Esophagus (tissue), 2 donors: ENCODE data around the gene CACNA1B. TPM values are rescaled to one million over a fixed set of nuclear protein-coding genes. Genes with fewer than 3 reads are reported as not detected.
"Not testable (repeated sequence)": the region's sequence is repeated elsewhere in the genome, so short reads cannot be mapped to it uniquely, and the experiment has no call there.

Experiments
- H3K27ac ChIP-seq, 2 donors: one replicate each; pipeline ENCODE4 v1.5.1; 2013; ENCODE audit warnings: low read depth in 2 of 2, mild to moderate bottlenecking in 2 of 2, inconsistent platforms in 1 of 2, low read length in 1 of 2, moderate library complexity in 1 of 2
- H3K27me3 ChIP-seq, 2 donors: one replicate each; pipeline ENCODE4 v1.6.1; 2013; ENCODE audit warnings: low read length in 2 of 2, control low read depth in 1 of 2, mild to moderate bottlenecking in 1 of 2; ENCODE audit not compliant: insufficient read depth in 2 of 2, control insufficient read depth in 1 of 2
- H3K36me3 ChIP-seq, 2 donors: one replicate each; pipeline ENCODE4 v1.6.1; 2013; ENCODE audit warnings: low read length in 1 of 2; ENCODE audit not compliant: control insufficient read depth in 2 of 2, insufficient read depth in 2 of 2
- H3K4me1 ChIP-seq, 2 donors: one replicate each; pipeline ENCODE4 v1.6.1; 2013; ENCODE audit warnings: low read length in 1 of 2; ENCODE audit not compliant: control insufficient read depth in 2 of 2, insufficient read depth in 2 of 2
- H3K4me3 ChIP-seq, 2 donors: one replicate each; pipeline ENCODE4 v1.5.1; 2013; ENCODE audit warnings: low read length in 2 of 2, mild to moderate bottlenecking in 2 of 2, low read depth in 1 of 2, moderate library complexity in 1 of 2
- H3K9me3 ChIP-seq, 2 donors: one replicate each; pipeline ENCODE4 v1.6.1; 2013; ENCODE audit warnings: mild to moderate bottlenecking in 2 of 2, low read depth in 1 of 2, low read length in 1 of 2, moderate library complexity in 1 of 2; ENCODE audit not compliant: control insufficient read depth in 2 of 2, insufficient read depth in 1 of 2
- WGBS, 2 donors: extraction: QIAGEN DNeasy Blood & Tissue Kit; methylation state at CpG; one replicate each; pipeline ENCODE4 v1.1.7; 2013; 5-methylcytosine and 5-hydroxymethylcytosine counted together
- polyA plus RNA-seq, 2 donors: library from polyadenylated mRNA; stranded (reverse); fragments of 200-250 nt; gene quantifications; one replicate each; pipeline ENCODE4 v1.2.3, GENCODE V29; 2013
- donor health status: healthy with polysubstance abuse.
- donor health status: Bipolar disorder and iron deficiency.

The CACNA1B gene
- under 1 TPM; under 0.01 TPM for polyA plus RNA-seq

- Histone ChIP-seq H3K27me3 (peaks cover 0 to 14% of the 10 kb centered on the region in 2 donors), H3K9me3 (peaks cover 0 to 12% of the 10 kb centered on the region in 2 donors), H3K4me3 (peak within 1 kb of the TSS; percentile 20 to 34)
- H3K4me1 ChIP-seq, H3K36me3 ChIP-seq, H3K27ac ChIP-seq: not testable (repeated sequence)
- 7 to 12% methylated on average over 33 to 94 of the region's 95 CpGs for WGBS, 2 donors
Observed at GRCh38 chr9:137877506-137878122, at the start of gene CACNA1B. TSS of gene CACNA1B (plus strand) at chr9:137877782. CDS start at chr9:137877934, 152 bp downstream.

- 97% methylated on average over 20 of the region's 20 CpGs for WGBS, 2 donors
- H3K27me3 ChIP-seq = no peaks in the 10 kb centered on the region
- no peaks in the 10 kb centered on the region for H3K9me3 ChIP-seq
- H3K4me3 ChIP-seq = no peak overlapping the region
- no peak overlapping the region for H3K27ac ChIP-seq
- H3K4me1 ChIP-seq = no peaks in the 10 kb centered on the region
- H3K36me3 ChIP-seq = peaks cover 0 to 31% of the 10 kb centered on the region in 2 donors
Observed at GRCh38 chr9:137827908-137828526, 49.6 kb upstream of the CACNA1B start.

- H3K9me3 ChIP-seq = no peaks in the 10 kb centered on the region
- no peaks in the 10 kb centered on the region for H3K27me3 ChIP-seq
- H3K27ac ChIP-seq = no peak overlapping the region
- 86 to 88% methylated on average over 21 of the region's 21 CpGs for WGBS, 2 donors
- no peaks in the 10 kb centered on the region for H3K4me1 ChIP-seq
- H3K4me3 ChIP-seq = no peak overlapping the region
- peaks cover 0 to 38% of the 10 kb centered on the region in 2 donors for H3K36me3 ChIP-seq
Observed at GRCh38 chr9:137828527-137829259, 48.9 kb upstream of the CACNA1B start.

- H3K27me3 ChIP-seq = no peaks in the 10 kb centered on the region
- no peak overlapping the region for H3K4me3 ChIP-seq
- H3K4me1 ChIP-seq = no peaks in the 10 kb centered on the region
- WGBS, 2 donors = 93 to 94% methylated on average over 14 of the region's 14 CpGs
- H3K9me3 ChIP-seq = no peaks in the 10 kb centered on the region
- peaks cover 3 to 42% of the 10 kb centered on the region in 2 donors for H3K36me3 ChIP-seq
- H3K27ac ChIP-seq = no peak overlapping the region
Observed at GRCh38 chr9:137829260-137829996, 48.2 kb upstream of the CACNA1B start.

- H3K4me3 ChIP-seq = no peak overlapping the region
- H3K4me1 ChIP-seq = no peaks in the 10 kb centered on the region
- no peaks in the 10 kb centered on the region for H3K9me3 ChIP-seq
- H3K27ac ChIP-seq = no peak overlapping the region
- peaks cover 17 to 54% of the 10 kb centered on the region in 2 donors for H3K36me3 ChIP-seq
- WGBS, 2 donors = 95 to 96% methylated on average over 20 of the region's 20 CpGs
- no peaks in the 10 kb centered on the region for H3K27me3 ChIP-seq
Observed at GRCh38 chr9:137832191-137832700, 45.3 kb upstream of the CACNA1B start.

- Histone ChIP-seq H3K4me1 (no peaks in the 10 kb centered on the region), H3K27ac (no peak overlapping the region), H3K4me3 (no peak overlapping the region), H3K27me3 (no peaks in the 10 kb centered on the region), H3K9me3 (no peaks in the 10 kb centered on the region), H3K36me3 (peaks cover 17 to 54% of the 10 kb centered on the region in 2 donors)
- 83 to 87% methylated on average over 42 to 44 of the region's 44 CpGs for WGBS, 2 donors
Observed at GRCh38 chr9:137832830-137833590, 44.6 kb upstream of the CACNA1B start.

GRCh38 chr9:137833721-137834613 lies 43.6 kb upstream of the CACNA1B start:
- Histone ChIP-seq H3K36me3 (peaks cover 17 to 48% of the 10 kb centered on the region in 2 donors), H3K9me3 (no peaks in the 10 kb centered on the region), H3K4me1 (no peaks in the 10 kb centered on the region), H3K27me3 (no peaks in the 10 kb centered on the region), H3K27ac (no peak overlapping the region), H3K4me3 (no peak overlapping the region)
- WGBS, 2 donors = 98% methylated on average over 72 to 73 of the region's 73 CpGs

GRCh38 chr9:137834846-137835546 lies 42.6 kb upstream of the CACNA1B start:
- no peak overlapping the region for H3K4me3 ChIP-seq
- no peaks in the 10 kb centered on the region for H3K27me3 ChIP-seq
- no peak overlapping the region for H3K27ac ChIP-seq
- H3K4me1 ChIP-seq = no peaks in the 10 kb centered on the region
- peaks cover 17 to 46% of the 10 kb centered on the region in 2 donors for H3K36me3 ChIP-seq
- H3K9me3 ChIP-seq = no peaks in the 10 kb centered on the region
- 97 to 98% methylated on average over 65 to 66 of the region's 66 CpGs for WGBS, 2 donors
